GM19438 (cell line): ENCODE results near the gene OR8B12.

Experiments used
- ATAC-seq: cut with Tn5 transposase; IDR thresholded peaks from one replicate; pipeline ENCODE4 v1.9.1; 2021; ENCODE audit warnings: low read depth; ENCODE audit not compliant: unreplicated experiment

OR8B12 gene

GRCh38 chr11:124543554-124543953 lies at the start of gene OR8B12:
Gene OR8B12, minus strand, starts transcription at chr11:124543654. Its CDS starts 0 bp downstream, at chr11:124543654.
- ATAC-seq = no peak

GRCh38 chr11:124592627-124593026 lies 49.2 kb upstream of the OR8B12 start:
- no peak for ATAC-seq

- no peak for ATAC-seq
These were observed 48.0 kb upstream of the OR8B12 start for GRCh38 chr11:124591430-124591829.

GRCh38 chr11:124586238-124586860 lies 42.9 kb upstream of the OR8B12 start:
- no peak for ATAC-seq

GRCh38 chr11:124584681-124585372 lies 41.4 kb upstream of the OR8B12 start:
- no peak for ATAC-seq

GRCh38 chr11:124583781-124584180 lies 40.3 kb upstream of the OR8B12 start:
- ATAC-seq = no peak

- no peak for ATAC-seq
These were observed 39.1 kb upstream of the OR8B12 start for GRCh38 chr11:124582565-124582964.

GRCh38 chr11:124581817-124582216 lies 38.4 kb upstream of the OR8B12 start:
- no peak for ATAC-seq

GRCh38 chr11:124578761-124579160 lies 35.3 kb upstream of the OR8B12 start:
- no peak for ATAC-seq

- ATAC-seq = no peak
These were observed 34.4 kb upstream of the OR8B12 start for GRCh38 chr11:124577716-124578427.

GRCh38 chr11:124570160-124570559 lies 26.7 kb upstream of the OR8B12 start:
- no peak for ATAC-seq

- ATAC-seq = no peak
These were observed 26.2 kb upstream of the OR8B12 start, which contains the start of gene OR8A1 for GRCh38 chr11:124569697-124570096. Gene OR8A1, plus strand, starts transcription at chr11:124569997. Its CDS starts 123 bp downstream, at chr11:124570120.

GRCh38 chr11:124556828-124557227 lies 13.4 kb upstream of the OR8B12 start:
- no peak for ATAC-seq

- no peak for ATAC-seq
These were observed 8.5 kb upstream of the OR8B12 start for GRCh38 chr11:124551987-124552386.

GRCh38 chr11:124551189-124551588 lies 7.7 kb upstream of the OR8B12 start:
- no peak for ATAC-seq

- ATAC-seq = no peak
These were observed 309 bp downstream of the OR8B12 start for GRCh38 chr11:124543145-124543544.

- no peak for ATAC-seq
These were observed 2.2 kb downstream of the OR8B12 start for GRCh38 chr11:124541204-124541603.

GRCh38 chr11:124538019-124538418 lies 5.4 kb downstream of the OR8B12 start:
- no peak for ATAC-seq

- ATAC-seq = no peak
These were observed 6.9 kb downstream of the OR8B12 start for GRCh38 chr11:124536520-124536919.

- no peak for ATAC-seq
These were observed 7.8 kb downstream of the OR8B12 start for GRCh38 chr11:124535552-124536232.

- no peak for ATAC-seq
These were observed 9.4 kb downstream of the OR8B12 start for GRCh38 chr11:124534051-124534450.
